H9 (cell line): ENCODE data around the gene RAB14. TPM values are rescaled to one million over a fixed set of nuclear protein-coding genes. Genes with fewer than 3 reads are reported as not detected.

ENCODE experiments used
- DNase-seq: peaks from one replicate; pipeline ENCODE4 v3.0.0-alpha.2; 2017
- H2AFZ ChIP-seq: one replicate; pipeline ENCODE4 v1.6.1; 2013; ENCODE audit warnings: mild to moderate bottlenecking, low read length, control low read depth, moderate library complexity
- H2AK5ac ChIP-seq: 2 replicates; pipeline ENCODE4 v1.6.1; 2013; ENCODE audit warnings: low read length, control low read depth, mixed read lengths; ENCODE audit not compliant: insufficient read length
- H2BK120ac ChIP-seq: one replicate; pipeline ENCODE4 v1.6.1; 2013; ENCODE audit warnings: low read depth, mild to moderate bottlenecking, low read length, control low read depth, inconsistent platforms; ENCODE audit not compliant: poor library complexity, severe bottlenecking
- H2BK12ac ChIP-seq: 2 replicates; pipeline ENCODE4 v1.6.1; 2013; ENCODE audit warnings: low read length, control low read depth, mixed read lengths, low read depth; ENCODE audit not compliant: insufficient read length
- H2BK15ac ChIP-seq: 2 replicates; pipeline ENCODE4 v1.6.1; 2013; ENCODE audit warnings: low read depth, low read length, control low read depth
- H2BK20ac ChIP-seq: one replicate; pipeline ENCODE4 v1.6.1; 2013; ENCODE audit warnings: low read depth, mild to moderate bottlenecking, low read length, control low read depth, inconsistent platforms; ENCODE audit not compliant: poor library complexity, severe bottlenecking
- H2BK5ac ChIP-seq: 2 replicates; pipeline ENCODE4 v1.6.1; 2013; ENCODE audit warnings: low read length, control low read depth, mixed read lengths; ENCODE audit not compliant: insufficient read length
- H3K14ac ChIP-seq: 2 replicates; pipeline ENCODE4 v1.6.1; 2013; ENCODE audit warnings: low read length, control low read depth; ENCODE audit not compliant: insufficient read depth
- H3K18ac ChIP-seq: 2 replicates; pipeline ENCODE4 v1.6.1; 2013; ENCODE audit warnings: low read depth, mild to moderate bottlenecking, mixed read lengths, low read length, control low read depth; ENCODE audit not compliant: insufficient read length
- H3K23ac ChIP-seq: 2 replicates; pipeline ENCODE4 v1.6.1; 2013; ENCODE audit warnings: low read length, control low read depth, mixed read lengths, low read depth; ENCODE audit not compliant: insufficient read length
- H3K23me2 ChIP-seq: 2 replicates; pipeline ENCODE4 v1.6.1; 2013; ENCODE audit warnings: low read depth, mild to moderate bottlenecking, mixed read lengths, low read length, control low read depth; ENCODE audit not compliant: insufficient read length, poor library complexity, severe bottlenecking
- H3K27ac ChIP-seq: 2 replicates; pipeline ENCODE4 v1.5.1; 2013; ENCODE audit warnings: low read length, control low read depth, mixed read lengths, low read depth; ENCODE audit not compliant: insufficient read length
- H3K27me3 ChIP-seq: 2 replicates; pipeline ENCODE4 v1.6.1; 2013; ENCODE audit warnings: low read length, control low read depth, inconsistent platforms; ENCODE audit not compliant: insufficient read depth
- H3K4ac ChIP-seq: 2 replicates; pipeline ENCODE4 v1.6.1; 2013; ENCODE audit warnings: low read depth, mild to moderate bottlenecking, control low read depth, inconsistent platforms, low read length, moderate library complexity
- H3K4me1 ChIP-seq: 2 replicates; pipeline ENCODE4 v1.6.1; 2013; ENCODE audit warnings: low read length, control low read depth, inconsistent platforms; ENCODE audit not compliant: insufficient read depth
- H3K4me2 ChIP-seq: 2 replicates; pipeline ENCODE4 v1.6.1; 2013; ENCODE audit warnings: low read length, control low read depth, mixed read lengths; ENCODE audit not compliant: insufficient read length, insufficient read depth
- H3K56ac ChIP-seq: 2 replicates; pipeline ENCODE4 v1.6.1; 2013; ENCODE audit warnings: low read depth, mild to moderate bottlenecking, mixed read lengths, low read length, control low read depth; ENCODE audit not compliant: insufficient read length
- H3K79me1 ChIP-seq: 2 replicates; pipeline ENCODE4 v1.6.1; 2013; ENCODE audit warnings: low read depth, mild to moderate bottlenecking, moderate library complexity, low read length, control low read depth, inconsistent platforms; ENCODE audit not compliant: insufficient read depth, poor library complexity, severe bottlenecking
- H3K79me2 ChIP-seq: 2 replicates; pipeline ENCODE4 v1.6.1; 2013; ENCODE audit warnings: low read length, control low read depth, inconsistent platforms; ENCODE audit not compliant: insufficient read depth
- H3K9ac ChIP-seq: 2 replicates; pipeline ENCODE4 v1.6.1; 2013; ENCODE audit warnings: low read length, control low read depth, mixed read lengths; ENCODE audit not compliant: insufficient read length; ENCODE audit errors: extremely low read depth
- H3K9me3 ChIP-seq: one replicate; pipeline ENCODE4 v1.6.1; 2013; ENCODE audit warnings: low read depth, low read length, inconsistent platforms; ENCODE audit not compliant: control insufficient read depth
- H3T11ph ChIP-seq: one replicate; pipeline ENCODE4 v1.6.1; 2013; ENCODE audit warnings: mild to moderate bottlenecking, low read length, control low read depth, inconsistent platforms
- H4K20me1 ChIP-seq: one replicate; pipeline ENCODE4 v1.6.1; 2013; ENCODE audit not compliant: control insufficient read depth, insufficient read length, insufficient read depth
- H4K5ac ChIP-seq: 2 replicates; pipeline ENCODE4 v1.6.1; 2013; ENCODE audit warnings: low read depth, mild to moderate bottlenecking, mixed read lengths, low read length, control low read depth; ENCODE audit not compliant: insufficient read length
- H4K8ac ChIP-seq: replicated peaks from 2 replicates; pipeline ENCODE4 v1.6.1; 2013; ENCODE audit warnings: low read length, control low read depth, mixed read lengths, low read depth; ENCODE audit not compliant: insufficient read length
- H4K91ac ChIP-seq: 2 replicates; pipeline ENCODE4 v1.6.1; 2013; ENCODE audit warnings: low read depth, mild to moderate bottlenecking, moderate library complexity, mixed read lengths, low read length, control low read depth; ENCODE audit not compliant: insufficient read length
- H3K27ac Mint-ChIP-seq, 3 experiments: 2 replicates in 2 of 3; 3 replicates in 1 of 3; pipeline ENCODE4 v1.8.0; 2020 to 2021; ENCODE audit warnings: mixed read lengths in 3 of 3, mild to moderate bottlenecking in 1 of 3, moderate library complexity in 1 of 3
- H3K27me3 Mint-ChIP-seq: 2 replicates; pipeline ENCODE4 v1.8.0; 2021; ENCODE audit warnings: low read depth, mild to moderate bottlenecking, moderate library complexity, mixed read lengths
- H3K36me3 Mint-ChIP-seq, 3 experiments: 2 replicates in 2 of 3; 3 replicates in 1 of 3; pipeline ENCODE4 v1.8.0; 2020 to 2021; ENCODE audit warnings: low read depth in 3 of 3, mixed read lengths in 3 of 3; ENCODE audit not compliant: insufficient read depth in 1 of 3
- H3K4me1 Mint-ChIP-seq, 2 experiments: 2 replicates each; pipeline ENCODE4 v1.8.0; 2020; ENCODE audit warnings: mixed read lengths in 2 of 2
- H3K4me3 Mint-ChIP-seq, 2 experiments: 2 replicates in 1 of 2; 3 replicates in 1 of 2; pipeline ENCODE4 v1.8.0; 2020 to 2021; ENCODE audit warnings: mild to moderate bottlenecking in 2 of 2, mixed read lengths in 2 of 2, moderate library complexity in 1 of 2
- H3K9me3 Mint-ChIP-seq, 2 experiments: 2 replicates in 1 of 2; 3 replicates in 1 of 2; pipeline ENCODE4 v1.8.0; 2020; ENCODE audit warnings: mild to moderate bottlenecking in 2 of 2, mixed read lengths in 2 of 2, moderate library complexity in 1 of 2
- WGBS: extraction: QIAGEN DNeasy Blood & Tissue Kit; methylation state at CpG from one replicate; pipeline ENCODE4 v1.1.7; 2013; ENCODE audit warnings: missing lambda C conversion rate, low lambda C conversion rate, mixed read lengths; ENCODE audit not compliant: insufficient read length; ENCODE audit errors: extremely low coverage; 5-methylcytosine and 5-hydroxymethylcytosine counted together
- total RNA-seq: library from RNA; stranded (reverse); gene quantifications from 2 replicates; pipeline ENCODE4 v1.2.1, GENCODE V29; 2021
- TF ChIP-seq, protein P1 (sequence below): fragments of 200-600 bp; sonication (generic); conservative IDR thresholded peaks from 3 replicates; pipeline ENCODE4 v1.8.0; 2021; ENCODE audit warnings: antibody characterized with exemption, mild to moderate bottlenecking

Gene RAB14
- total RNA-seq, 1 experiment from 2014 or later, result 33.6 TPM

DNA sequence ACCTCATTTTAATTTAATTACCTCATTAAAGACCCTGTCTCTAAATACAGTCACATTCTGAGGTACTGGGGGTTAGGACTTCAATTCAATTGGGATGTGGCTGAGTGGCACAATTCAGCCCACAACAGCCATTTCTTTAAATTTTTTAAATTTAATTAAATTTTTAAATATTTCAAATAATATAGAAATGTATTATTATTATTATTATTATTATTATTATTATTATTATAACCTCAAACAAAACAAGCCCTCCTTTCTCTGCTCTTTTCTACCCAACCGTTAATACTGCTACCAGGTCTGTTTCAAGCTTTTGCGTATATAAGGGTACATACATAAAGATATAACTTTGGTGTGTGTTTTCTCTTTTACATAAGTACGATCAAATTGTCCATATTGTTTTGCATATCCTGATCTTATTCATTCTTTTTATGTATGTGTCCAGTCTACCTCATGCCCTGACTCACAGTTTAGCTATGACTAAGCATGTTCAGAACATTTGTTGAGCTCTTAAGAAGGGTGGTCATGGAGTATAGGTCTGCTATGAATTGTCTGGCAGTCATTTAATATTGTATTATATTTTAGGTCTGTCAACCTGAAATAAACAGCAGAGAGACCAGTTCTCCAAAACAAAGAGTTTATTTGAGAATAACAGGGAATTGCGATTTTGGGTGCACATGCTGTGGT lies 16.1 kb upstream of the RAB14 start:
- Mint-ChIP-seq H3K4me1 (peaks cover 40 to 47% of the 10 kb centered on the region in 2 experiments), H3K27ac (no peak overlapping the region), H3K36me3 (no peaks in the 10 kb centered on the region), H3K9me3 (no peaks in the 10 kb centered on the region), H3K27me3 (peaks cover 51% of the 10 kb centered on the region), H3K4me3 (no peak overlapping the region)
- Histone ChIP-seq H2BK15ac (no peak overlapping the region), H4K91ac (no peak overlapping the region), H3K4me1 (peaks cover 12% of the 10 kb centered on the region; the same call in 1 of the 2 replicates), H2BK12ac (no peak overlapping the region), H3K27ac (no peak overlapping the region), H3K27me3 (0 out of 2 replicates have a peak, but pooled peaks cover 2% of the 10 kb centered on the region), H2BK20ac (no peak overlapping the region), H3K9me3 (no peaks in the 10 kb centered on the region), H4K8ac (no peak overlapping the region), H3K79me1 (no peaks in the 10 kb centered on the region), H3K23ac (no peak overlapping the region), H3K14ac (no peak overlapping the region), H3K18ac (no peak overlapping the region), H2AFZ (no peak overlapping the region), H3K4me2 (no peak overlapping the region), H3K23me2 (no peaks in the 10 kb centered on the region), H3K79me2 (no peaks in the 10 kb centered on the region), H3K56ac (no peak overlapping the region), H4K20me1 (no peaks in the 10 kb centered on the region), H2AK5ac (no peak overlapping the region), H3K4ac (no peak overlapping the region), H3T11ph (no peak overlapping the region), H2BK120ac (no peak overlapping the region), H4K5ac (no peak overlapping the region), H2BK5ac (no peak overlapping the region), H3K9ac (no peak overlapping the region)
- DNase-seq, result no peak
- whole genome bisulfite sequencing, result no CpG with 5 or more reads among the region's 4 CpGs
- TF ChIP-seq, protein P1, sequence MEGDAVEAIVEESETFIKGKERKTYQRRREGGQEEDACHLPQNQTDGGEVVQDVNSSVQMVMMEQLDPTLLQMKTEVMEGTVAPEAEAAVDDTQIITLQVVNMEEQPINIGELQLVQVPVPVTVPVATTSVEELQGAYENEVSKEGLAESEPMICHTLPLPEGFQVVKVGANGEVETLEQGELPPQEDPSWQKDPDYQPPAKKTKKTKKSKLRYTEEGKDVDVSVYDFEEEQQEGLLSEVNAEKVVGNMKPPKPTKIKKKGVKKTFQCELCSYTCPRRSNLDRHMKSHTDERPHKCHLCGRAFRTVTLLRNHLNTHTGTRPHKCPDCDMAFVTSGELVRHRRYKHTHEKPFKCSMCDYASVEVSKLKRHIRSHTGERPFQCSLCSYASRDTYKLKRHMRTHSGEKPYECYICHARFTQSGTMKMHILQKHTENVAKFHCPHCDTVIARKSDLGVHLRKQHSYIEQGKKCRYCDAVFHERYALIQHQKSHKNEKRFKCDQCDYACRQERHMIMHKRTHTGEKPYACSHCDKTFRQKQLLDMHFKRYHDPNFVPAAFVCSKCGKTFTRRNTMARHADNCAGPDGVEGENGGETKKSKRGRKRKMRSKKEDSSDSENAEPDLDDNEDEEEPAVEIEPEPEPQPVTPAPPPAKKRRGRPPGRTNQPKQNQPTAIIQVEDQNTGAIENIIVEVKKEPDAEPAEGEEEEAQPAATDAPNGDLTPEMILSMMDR, result no peak
